Keratinocyte (primary cell): ENCODE measurements around the gene ARHGDIA. TPM values are rescaled to one million over a fixed set of nuclear protein-coding genes. Genes with fewer than 3 reads are reported as not detected.
A peak's percentile ranks its signal among the peaks of the same experiment; 100 is the strongest.

ENCODE experiments used
- DNase-seq: peaks from one replicate; pipeline ENCODE4 v3.0.0-alpha.2; 2011; ENCODE audit warnings: low read depth, missing footprints, low spot score
- FAIRE-seq: peaks from 2 replicates; lab custom pipeline; 2011; peaks lifted over from hg19 to GRCh38; lab: Jason Lieb, UNC
- H2AFZ ChIP-seq: 2 replicates; pipeline ENCODE4 v1.6.0; 2012; ENCODE audit warnings: low read length, control low read depth, inconsistent platforms; ENCODE audit not compliant: control insufficient read depth
- H3K27ac ChIP-seq: 2 replicates; pipeline ENCODE4 v1.5.1; 2011; ENCODE audit warnings: low read length; ENCODE audit not compliant: control insufficient read depth, insufficient read depth
- H3K27me3 ChIP-seq: 3 replicates; pipeline ENCODE4 v1.6.0; 2011; ENCODE audit warnings: low read length; ENCODE audit not compliant: control insufficient read depth, insufficient read depth; ENCODE audit errors: extremely low read depth
- H3K36me3 ChIP-seq, 2 experiments: 2 replicates in 1 of 2; 3 replicates in 1 of 2; pipeline ENCODE4 v1.5.1; 2011; ENCODE audit warnings: low read length in 2 of 2, mild to moderate bottlenecking in 1 of 2; ENCODE audit not compliant: control insufficient read depth in 2 of 2, insufficient read depth in 2 of 2; ENCODE audit errors: extremely low read depth in 1 of 2
- H3K4me1 ChIP-seq: 3 replicates; pipeline ENCODE4 v1.5.1; 2011; ENCODE audit warnings: low read length; ENCODE audit not compliant: control insufficient read depth, insufficient read depth; ENCODE audit errors: extremely low read depth
- H3K4me2 ChIP-seq: 3 replicates; pipeline ENCODE4 v1.6.0; 2011; ENCODE audit warnings: low read depth, low read length; ENCODE audit not compliant: control insufficient read depth, insufficient read depth; ENCODE audit errors: extremely low read depth
- H3K4me3 ChIP-seq, 3 experiments: fragments of 200-600 bp in 1 of 3; sonication (generic) in 1 of 3; 2 replicates in 2 of 3; 3 replicates in 1 of 3; pipeline ENCODE4 v1.5.1; 2011 to 2016; ENCODE audit warnings: low read length in 3 of 3, mild to moderate bottlenecking in 3 of 3, control low read depth in 2 of 3, inconsistent platforms in 1 of 3, low read depth in 1 of 3, mixed read lengths in 1 of 3, mixed run types in 1 of 3, moderate library complexity in 1 of 3; ENCODE audit not compliant: control insufficient read depth in 2 of 3, insufficient read depth in 2 of 3; ENCODE audit errors: extremely low read depth in 1 of 3
- H3K79me2 ChIP-seq: 2 replicates; pipeline ENCODE4 v1.6.0; 2012; ENCODE audit warnings: low read length; ENCODE audit not compliant: control insufficient read depth, insufficient read depth
- H3K9ac ChIP-seq: 3 replicates; pipeline ENCODE4 v1.6.0; 2011; ENCODE audit warnings: low read length; ENCODE audit not compliant: control insufficient read depth, insufficient read depth; ENCODE audit errors: extremely low read depth
- H3K9me1 ChIP-seq: 3 replicates; pipeline ENCODE4 v1.6.0; 2011; ENCODE audit warnings: low read length; ENCODE audit not compliant: control insufficient read depth, insufficient read depth; ENCODE audit errors: extremely low read depth
- H3K9me3 ChIP-seq: 2 replicates; pipeline ENCODE4 v1.5.1; 2012; ENCODE audit warnings: low read depth, low read length; ENCODE audit not compliant: control insufficient read depth
- H4K20me1 ChIP-seq: 3 replicates; pipeline ENCODE4 v1.6.0; 2011; ENCODE audit warnings: low read length; ENCODE audit not compliant: control insufficient read depth, insufficient read depth; ENCODE audit errors: extremely low read depth
- CTCF ChIP-seq, 3 experiments: IDR thresholded peaks in 1 of 3; conservative IDR thresholded peaks in 1 of 3; optimal IDR thresholded peaks in 1 of 3; 2 replicates in 2 of 3; 3 replicates in 1 of 3; pipeline versions ENCODE3 to v1.5.1; 2011; ENCODE audit warnings: low read length in 3 of 3, mild to moderate bottlenecking in 3 of 3, moderate library complexity in 2 of 3, control low read depth in 1 of 3, inconsistent platforms in 1 of 3; ENCODE audit not compliant: insufficient read depth in 2 of 3; ENCODE audit errors: extremely low read depth in 1 of 3
- EZH2 ChIP-seq: IDR thresholded peaks from one replicate; pipeline ENCODE4 v1.6.1; 2012; ENCODE audit warnings: inconsistent platforms, mild to moderate bottlenecking, low read length, moderate library complexity
- dilution Hi-C: fragments of 300-500 bp; cut with MboI; formaldehyde crosslinking; loops from one replicate; pipeline ENCODE4 v1.7.0; 2020; ENCODE audit warnings: low sequenced_read_pairs; ENCODE audit not compliant: extremely low pct_ligation_motif_present
- polyA plus RNA-seq, 5 experiments: library from polyadenylated mRNA; depleted of rRNA in 3 of 5; stranded (reverse) in 3 of 5; stranded (forward) in 1 of 5; unstranded in 1 of 5; fragments of >200 nt; gene quantifications; 1 replicate in 1 of 5; 2 replicates in 3 of 5; 3 replicates in 1 of 5; pipeline versions ENCODE4 v1.2.1 to v1.2.3, GENCODE V29; 2011 to 2012; ENCODE audit warnings: missing spikeins in 2 of 5, low read depth in 1 of 5, low replicate concordance in 1 of 5

The ARHGDIA gene
- polyA plus RNA-seq, 1 donor (not counting 4 experiments of a cell fraction or from before 2014, with no cell fraction given) = 65.7 TPM

- H3K9me3 ChIP-seq = no peaks in the 10 kb centered on the region
Observed at GRCh38 chr17:81854974-81855774, 16.0 kb downstream of the ARHGDIA start.

GRCh38 chr17:81852237-81852636, 18.9 kb downstream of the ARHGDIA start:
- peaks cover 54% of the 10 kb centered on the region for H3K79me2 ChIP-seq
- H3K36me3 ChIP-seq = peaks cover 35 to 51% of the 10 kb centered on the region in 2 experiments
- no peak overlapping the region for H3K4me2 ChIP-seq
- DNase-seq (no peak), FAIRE-seq (no peak)
- H3K9me1 ChIP-seq = no peaks in the 10 kb centered on the region
- no peak overlapping the region for H3K27ac ChIP-seq
- peaks cover 25% of the 10 kb centered on the region for H3K4me1 ChIP-seq
- H2AFZ ChIP-seq = no peak overlapping the region
- H4K20me1 ChIP-seq = peaks cover 19% of the 10 kb centered on the region
- H3K9ac ChIP-seq = no peak overlapping the region
- H3K9me3 ChIP-seq = no peaks in the 10 kb centered on the region
- dilution Hi-C loops = no loop called here
- no peak overlapping the region for H3K4me3 ChIP-seq
- TF ChIP-seq CTCF (optimal IDR thresholded peaks at IDR 0.05 in 1 of 3, IDR thresholded peaks at IDR 0.05 in 1 of 3, conservative IDR thresholded peaks at IDR 0.05 in 1 of 3; ENCODE audit: extremely low read depth in 1 of 3, insufficient read depth in 2 of 3, low read length in 3 of 3) (no peak), EZH2 (no peak)
- no peaks in the 10 kb centered on the region for H3K27me3 ChIP-seq

More at GRCh38 chr17:81854974-81855774, 16.0 kb downstream of the ARHGDIA start:
- H3K4me3 ChIP-seq = peak overlapping the region in 2 of 3 experiments; percentile 7 to 20
- H3K36me3 ChIP-seq = peaks cover 48 to 60% of the 10 kb centered on the region in 2 experiments
- H3K4me2 ChIP-seq = peak overlapping the region; percentile 49
- dilution Hi-C loops = no loop called here
- TF ChIP-seq CTCF (optimal IDR thresholded peaks at IDR 0.05 in 1 of 3, IDR thresholded peaks at IDR 0.05 in 1 of 3, conservative IDR thresholded peaks at IDR 0.05 in 1 of 3; ENCODE audit: extremely low read depth in 1 of 3, insufficient read depth in 2 of 3, low read length in 3 of 3) = peak; percentile 71 to 76 (median 75)
- no peak for TF ChIP-seq EZH2
- H3K79me2 ChIP-seq = peaks cover 83% of the 10 kb centered on the region
- H3K4me1 ChIP-seq = peaks cover 47% of the 10 kb centered on the region
- peak; percentile 77 for DNase-seq
- FAIRE-seq = peak; percentile 91
- H3K27ac ChIP-seq = peak overlapping the region; percentile 64
- H3K27me3 ChIP-seq = no peaks in the 10 kb centered on the region
- H2AFZ ChIP-seq = no peak overlapping the region
- peak overlapping the region; percentile 42 for H3K9ac ChIP-seq
- H4K20me1 ChIP-seq = peaks cover 26% of the 10 kb centered on the region
- H3K9me1 ChIP-seq = no peaks in the 10 kb centered on the region
